ENCODE results near the gene BNC2.

Gene BNC2

DNA sequence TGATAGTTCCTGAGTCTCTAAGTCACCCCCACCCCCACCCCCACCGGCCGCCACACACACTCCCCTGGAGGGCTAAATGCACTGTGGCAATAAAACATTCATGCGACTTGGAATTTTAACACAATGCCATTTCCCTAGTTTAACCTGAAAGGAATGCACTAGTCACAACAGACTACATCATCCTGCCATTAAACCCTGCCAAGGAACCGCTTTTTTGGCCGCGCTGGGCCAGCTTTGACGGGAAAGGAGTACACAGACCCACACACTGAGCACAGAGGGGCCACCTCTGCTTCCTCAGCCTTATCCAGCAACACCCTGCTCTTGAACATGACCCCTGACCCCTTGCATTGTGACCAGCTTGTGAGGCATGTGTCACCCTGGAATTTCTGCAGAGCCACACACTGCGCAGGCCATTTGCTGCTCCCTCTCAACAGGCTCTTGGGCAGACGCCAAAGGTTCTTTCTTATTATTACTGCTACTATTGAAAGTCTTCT, 165.3 kb downstream of the BNC2 start:
- DNase-seq = no peak

- no peak for DNase-seq
Observed at GRCh38 chr9:16704116-16705110, 166.1 kb downstream of the BNC2 start.

DNA sequence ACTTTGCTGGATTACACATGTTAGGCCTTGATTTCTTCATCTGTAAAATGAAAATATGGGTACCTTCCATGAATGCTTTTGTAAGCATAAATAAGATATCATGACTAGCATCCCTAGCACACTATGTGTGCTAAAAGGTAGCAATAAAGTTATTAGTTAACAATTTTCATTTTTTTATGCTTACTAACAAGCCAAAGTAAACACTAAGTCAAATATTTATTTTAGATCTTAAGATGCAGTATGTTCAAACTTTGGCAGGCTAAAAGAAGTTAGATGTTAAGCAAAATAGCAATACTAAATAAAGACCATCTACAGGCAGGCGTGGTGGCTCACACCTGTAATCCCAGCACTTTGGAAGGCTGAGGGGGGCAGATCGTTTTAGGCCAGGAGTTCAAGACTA, 169.1 kb downstream of the BNC2 start:
- DNase-seq = no peak

- no peak for DNase-seq
Observed at GRCh38 chr9:16693616-16694015, 176.9 kb downstream of the BNC2 start.

DNA sequence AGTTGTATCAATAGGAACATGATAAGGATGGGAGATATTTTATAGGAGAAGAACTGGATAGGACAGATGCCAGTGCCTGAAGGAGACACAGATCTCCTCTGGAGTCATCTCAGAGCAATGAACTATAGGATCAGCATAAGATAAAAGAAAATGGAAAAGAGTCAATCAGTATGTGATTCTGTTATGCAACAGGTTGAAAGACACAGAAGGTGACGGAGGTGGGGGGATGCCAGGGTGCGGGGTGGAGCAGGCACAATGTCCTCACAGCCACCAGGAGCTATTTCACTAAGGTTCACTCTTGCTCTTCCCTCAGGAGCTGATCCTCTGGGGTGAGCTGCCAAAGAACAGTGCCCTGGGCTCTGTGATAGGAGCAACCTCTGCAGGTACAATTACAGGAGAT, 179.8 kb downstream of the BNC2 start:
- no peak for DNase-seq

- DNase-seq = no peak
Observed at GRCh38 chr9:16690205-16690604, 180.3 kb downstream of the BNC2 start.

DNA sequence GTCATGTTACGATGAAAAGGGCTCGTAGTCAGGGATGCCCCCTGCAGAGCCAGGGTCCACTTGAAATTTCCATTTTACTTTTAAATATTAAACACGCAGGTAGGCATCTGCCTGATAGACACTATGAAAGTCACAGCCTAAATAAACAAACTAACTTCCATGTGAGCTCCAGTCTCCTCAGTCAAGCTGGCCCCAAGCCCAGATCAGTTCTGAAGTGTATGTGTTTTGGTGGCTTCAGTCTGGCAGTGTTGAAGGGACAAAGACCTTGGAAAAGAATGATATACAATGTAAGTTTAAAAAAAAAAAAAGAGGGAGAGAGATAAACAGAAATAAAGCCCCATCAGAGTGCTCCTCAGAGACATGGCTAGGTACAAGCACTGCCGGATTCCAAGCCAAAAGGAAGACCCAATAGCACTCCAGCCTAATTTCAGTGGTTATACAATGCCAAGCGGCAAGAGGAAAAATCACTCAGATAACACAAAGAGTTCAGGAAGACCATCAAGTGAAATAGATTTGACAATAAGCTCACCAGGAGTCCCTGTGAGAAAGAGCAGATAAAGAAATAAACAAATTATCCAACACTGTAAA, 181.0 kb downstream of the BNC2 start:
- DNase-seq = no peak

- no peak for DNase-seq
Observed at GRCh38 chr9:16688814-16689213, 181.7 kb downstream of the BNC2 start.

GRCh38 chr9:16687678-16688369, 182.6 kb downstream of the BNC2 start:
- no peak for DNase-seq

- no peak for DNase-seq
Observed at GRCh38 chr9:16683326-16683725, 187.1 kb downstream of the BNC2 start.

DNA sequence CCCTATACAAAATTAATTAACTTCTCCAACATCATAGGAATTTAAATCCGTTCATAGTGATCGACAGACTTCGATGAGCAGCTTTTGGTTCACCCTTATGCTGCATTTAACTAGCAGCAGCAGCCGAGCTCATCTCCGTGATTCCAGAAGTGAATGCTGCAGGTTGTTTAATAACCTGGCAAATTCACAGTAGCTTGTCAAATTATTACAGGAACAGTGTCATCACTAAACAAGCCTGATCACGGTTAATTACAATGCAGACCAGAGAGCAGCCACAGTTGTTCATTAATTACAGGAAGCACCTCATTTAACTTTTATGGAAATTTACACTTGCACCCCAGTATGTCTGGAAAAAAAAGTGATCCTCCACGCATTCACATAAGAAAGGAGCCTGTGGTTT, 188.2 kb downstream of the BNC2 start:
- DNase-seq = no peak

- DNase-seq = no peak
Observed at GRCh38 chr9:16681652-16681987, 188.8 kb downstream of the BNC2 start.

DNA sequence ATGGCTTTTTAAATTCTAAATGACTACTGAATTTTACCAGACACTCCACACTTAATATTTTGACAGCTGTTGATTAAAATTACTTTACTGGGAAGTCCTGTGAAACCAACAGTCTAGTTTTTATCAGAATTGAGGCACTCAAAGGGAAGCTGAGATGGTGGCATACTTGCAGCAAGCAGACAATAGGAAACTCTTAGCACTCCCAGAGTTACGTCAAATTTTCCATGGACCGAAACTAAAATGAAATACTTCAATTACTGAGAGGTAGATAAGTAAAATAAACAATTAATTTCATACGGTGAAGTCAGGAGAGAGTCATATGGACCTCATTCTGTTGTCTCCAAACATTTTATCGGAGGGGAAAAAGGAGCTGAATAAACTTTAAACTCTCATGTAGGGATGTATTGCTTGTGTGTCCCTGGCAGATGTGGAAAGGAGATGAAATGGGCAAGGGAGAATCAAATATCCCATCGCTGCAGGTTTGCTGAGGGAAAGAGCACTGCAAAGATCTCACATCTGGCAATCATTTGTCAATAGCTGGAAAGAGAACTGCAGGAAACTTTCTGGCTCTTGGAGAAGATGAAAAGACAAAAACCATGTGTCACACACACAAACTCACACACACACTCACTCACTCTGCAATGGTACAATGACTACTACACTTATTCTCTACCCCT, 189.4 kb downstream of the BNC2 start:
- no peak for DNase-seq

- no peak for DNase-seq
Observed at GRCh38 chr9:16680541-16680940, 189.9 kb downstream of the BNC2 start.

DNA sequence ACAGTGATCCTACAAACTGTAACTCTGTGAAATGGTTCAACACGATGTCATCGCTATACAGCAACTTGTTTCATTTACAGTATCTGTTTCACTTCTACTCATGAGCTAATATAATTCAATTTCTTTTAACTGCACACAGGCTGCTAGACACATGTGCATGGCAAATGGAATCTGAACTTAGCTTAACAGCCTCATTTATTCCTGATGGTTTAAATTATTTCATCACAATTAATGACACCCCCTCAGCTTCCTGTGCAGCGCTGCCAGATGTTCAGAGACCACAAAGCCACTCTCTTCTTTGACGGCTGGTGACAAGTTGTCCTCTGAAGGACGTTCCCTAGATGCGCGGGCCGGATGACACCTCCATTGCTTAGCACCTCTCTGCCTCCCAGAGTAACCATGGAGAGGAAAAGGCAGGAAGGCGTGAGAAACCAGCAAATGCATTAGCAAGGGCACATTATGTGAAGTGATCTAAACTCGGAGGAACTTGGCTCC, 191.1 kb downstream of the BNC2 start:
- DNase-seq = no peak

DNA sequence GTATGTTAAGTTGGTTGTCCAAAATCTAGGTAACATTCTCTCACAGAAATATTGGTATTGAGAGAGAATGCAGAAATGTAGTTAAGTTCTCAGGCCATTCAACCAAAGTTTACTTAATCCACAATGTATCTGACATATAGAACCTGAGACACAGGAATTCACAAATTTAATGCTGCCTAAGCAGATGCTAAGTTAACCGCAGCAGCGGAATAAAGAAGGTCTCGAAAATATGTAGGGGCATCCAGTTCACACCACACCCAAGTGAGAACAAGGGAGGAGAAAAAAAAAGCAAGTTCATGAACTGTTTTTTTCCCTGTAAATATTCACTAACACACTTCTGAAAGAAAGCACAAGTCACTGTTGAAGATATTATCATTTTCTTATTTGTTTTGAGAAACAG, 194.0 kb downstream of the BNC2 start:
- DNase-seq = no peak

DNA sequence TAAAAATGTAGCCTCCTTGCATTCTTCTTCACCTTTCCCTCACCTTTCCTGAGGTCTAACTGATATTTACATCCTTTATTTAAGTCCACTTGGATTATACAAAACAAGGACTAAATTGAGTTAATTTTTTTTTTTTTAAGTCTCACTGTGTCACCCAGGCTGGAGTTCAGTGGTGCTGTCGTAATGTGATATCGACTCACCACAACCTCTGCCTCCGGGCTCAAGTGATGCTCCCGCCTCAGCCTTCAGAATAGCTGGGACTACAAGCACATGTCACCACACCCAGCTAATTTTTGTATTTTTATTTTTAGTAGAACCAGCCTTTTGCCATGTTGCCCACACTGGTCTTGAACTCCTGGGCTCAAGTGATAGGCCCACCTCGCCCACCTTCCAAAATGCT, 195.3 kb downstream of the BNC2 start:
- no peak for DNase-seq

- DNase-seq = no peak
Observed at GRCh38 chr9:16673171-16673570, 197.3 kb downstream of the BNC2 start.

- DNase-seq = no peak
Observed at GRCh38 chr9:16672501-16672900, 198.0 kb downstream of the BNC2 start.

GRCh38 chr9:16671591-16672137, 198.8 kb downstream of the BNC2 start:
- DNase-seq = no peak

DNA sequence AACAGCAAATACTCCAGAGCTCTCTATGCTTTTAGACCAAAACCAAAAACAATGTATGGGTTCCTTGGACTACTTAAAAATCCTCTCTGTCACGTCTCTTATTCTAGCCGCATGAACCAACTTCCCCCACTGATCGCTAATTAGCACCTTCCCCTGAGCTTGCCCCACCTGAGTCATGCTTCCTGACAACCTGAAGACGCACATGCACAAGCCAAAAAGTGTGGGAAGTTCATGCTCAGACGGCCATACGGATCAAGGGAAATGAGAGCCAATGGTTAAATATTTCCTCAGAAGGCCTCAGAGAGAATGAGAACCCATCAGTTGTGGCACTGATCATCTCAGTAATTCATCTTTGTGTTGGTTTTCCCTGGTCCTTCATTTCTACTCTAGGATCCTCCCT, 199.7 kb downstream of the BNC2 start:
- DNase-seq = no peak

GRCh38 chr9:16668734-16669295, 201.7 kb downstream of the BNC2 start:
- no peak for DNase-seq

Data from cortex of kidney (tissue), 1 donor.